Measurements from ENCODE around the gene MGRN1.

DNA sequence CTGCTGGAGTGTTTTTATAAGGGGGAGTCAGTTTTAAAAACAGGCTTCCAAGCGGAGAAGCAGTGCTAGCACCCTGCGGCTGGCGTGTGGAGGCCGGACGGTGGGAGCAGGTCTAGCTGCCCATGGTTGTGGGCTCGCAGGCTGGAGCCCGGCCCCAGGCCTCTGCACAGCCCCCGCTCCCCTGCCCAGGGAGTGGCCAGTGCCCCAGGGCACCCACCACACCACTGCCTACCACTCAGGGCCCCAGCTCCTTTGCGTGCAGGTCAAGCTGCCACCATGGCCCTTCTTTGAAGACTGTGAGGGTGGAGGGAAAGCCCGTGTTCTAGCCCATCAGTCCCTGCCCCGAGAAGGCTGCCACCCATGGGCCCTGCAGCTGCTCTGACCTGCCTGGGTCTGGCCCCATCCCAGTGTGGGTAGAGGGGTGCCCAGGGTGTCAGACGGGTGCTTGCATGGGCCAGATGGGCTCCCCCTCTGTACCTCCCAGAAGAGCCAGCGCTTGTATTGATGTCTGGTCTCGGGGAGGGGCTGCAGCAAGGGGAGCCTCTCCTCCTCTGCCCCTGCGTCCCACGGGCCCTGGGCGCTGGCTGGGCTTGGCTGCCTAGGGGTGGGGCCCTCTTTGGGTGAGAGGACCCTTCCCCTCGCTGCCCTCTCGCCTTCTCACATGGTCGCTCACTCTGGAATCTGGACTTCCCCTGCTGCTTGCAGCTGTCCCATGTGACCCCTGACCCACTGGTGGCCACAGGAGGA lies 67.2 kb downstream of the MGRN1 start:
- TF ChIP-seq EZH2 (IDR thresholded peaks at IDR 0.05; ENCODE audit: borderline replicate concordance, insufficient read depth, low read length, poor library complexity, severe bottlenecking) (no peak), CTCF (IDR thresholded peaks at IDR 0.05; ENCODE audit: poor library complexity, severe bottlenecking) (no peak), POLR2AphosphoS5 (IDR thresholded peaks at IDR 0.05) (no peak), REST (IDR thresholded peaks at IDR 0.05; ENCODE audit: borderline replicate concordance) (no peak)

All from neural cell (in vitro differentiated cells).